ENCODE data around the gene GNA12. TPM values are rescaled to one million over a fixed set of nuclear protein-coding genes. Genes with fewer than 3 reads are reported as not detected.

GNA12 gene
- total and polyA plus RNA-seq, 8 donors: 2.0 to 54.6 (median 22.0) TPM

- no peak for TF ChIP-seq POLR2AphosphoS5 (IDR thresholded peaks at IDR 0.05)
- TF ChIP-seq EP300 (IDR thresholded peaks at IDR 0.05): no peak
- TF ChIP-seq CTCF (IDR thresholded peaks at IDR 0.05): no peak
- no peak for TF ChIP-seq POLR2A (IDR thresholded peaks at IDR 0.05)
- no peak overlapping the region for H3K27ac ChIP-seq
- H3K4me1 ChIP-seq: peaks cover 15 to 48% (median 34%) of the 10 kb centered on the region in 4 donors
- no peak for DNase-seq
- no peaks in the 10 kb centered on the region for H3K9me3 ChIP-seq
- H3K36me3 ChIP-seq: peaks cover 0 to 3% (median 0%) of the 10 kb centered on the region in 4 donors
- no peak overlapping the region for H3K4me3 ChIP-seq
- no peaks in the 10 kb centered on the region for H3K27me3 ChIP-seq
- intact Hi-C loops (cut with DNase I; ENCODE audit: low total_unique reads): no loop called here
- 95 to 99% (median 97%) methylated on average over 10 of the region's 10 CpGs for WGBS, 5 donors
Observed at GRCh38 chr7:2754912-2755311, 89.2 kb downstream of the GNA12 start.

DNA sequence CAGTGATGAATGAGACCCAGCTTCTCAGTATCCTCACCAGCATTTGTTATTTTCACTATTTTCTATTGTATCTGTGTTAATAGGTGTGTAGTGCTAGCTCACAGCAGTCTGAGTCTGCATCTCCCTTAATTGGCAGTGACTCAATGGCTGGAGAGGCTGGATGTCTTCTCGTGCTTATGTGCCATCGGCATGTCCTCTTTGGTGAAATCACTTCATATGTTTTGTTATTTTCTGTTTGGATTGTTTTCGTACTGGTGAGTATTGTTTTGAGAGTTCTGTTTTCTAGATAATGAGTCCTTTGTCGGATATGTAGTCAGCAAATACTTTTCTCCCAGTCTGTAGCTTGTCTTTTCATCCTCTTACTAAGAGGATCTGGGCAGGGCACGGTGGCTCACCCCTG, 90.0 kb downstream of the GNA12 start:
- intact Hi-C loops (cut with DNase I; ENCODE audit: low total_unique reads): no loop called here
- no peak for TF ChIP-seq POLR2A (IDR thresholded peaks at IDR 0.05)
- no peak for TF ChIP-seq EP300 (IDR thresholded peaks at IDR 0.05)
- TF ChIP-seq POLR2AphosphoS5 (IDR thresholded peaks at IDR 0.05): no peak
- TF ChIP-seq CTCF (IDR thresholded peaks at IDR 0.05): no peak
- no peak for DNase-seq
- H3K27me3 ChIP-seq: no peaks in the 10 kb centered on the region
- no peak overlapping the region for H3K27ac ChIP-seq
- H3K9me3 ChIP-seq: no peaks in the 10 kb centered on the region
- peaks cover 7 to 40% (median 26%) of the 10 kb centered on the region in 4 donors for H3K4me1 ChIP-seq
- no peak overlapping the region for H3K4me3 ChIP-seq
- H3K36me3 ChIP-seq: peaks cover 0 to 3% (median 0%) of the 10 kb centered on the region in 4 donors
- 85 to 92% (median 89%) methylated on average over 5 of the region's 5 CpGs for WGBS, 5 donors

GRCh38 chr7:2753148-2753547, 91.0 kb downstream of the GNA12 start:
- H3K36me3 ChIP-seq: peaks cover 0 to 3% (median 0%) of the 10 kb centered on the region in 4 donors
- no peaks in the 10 kb centered on the region for H3K9me3 ChIP-seq
- intact Hi-C loops (cut with DNase I; ENCODE audit: low total_unique reads): no loop called here
- peaks cover 7 to 30% (median 18%) of the 10 kb centered on the region in 4 donors for H3K4me1 ChIP-seq
- TF ChIP-seq EP300 (IDR thresholded peaks at IDR 0.05) (no peak), POLR2AphosphoS5 (IDR thresholded peaks at IDR 0.05) (no peak), POLR2A (IDR thresholded peaks at IDR 0.05) (no peak), CTCF (IDR thresholded peaks at IDR 0.05) (no peak)
- WGBS, 5 donors: 83 to 96% (median 95%) methylated on average over 3 of the region's 3 CpGs
- no peak for DNase-seq
- H3K27ac ChIP-seq: no peak overlapping the region
- H3K4me3 ChIP-seq: no peak overlapping the region
- H3K27me3 ChIP-seq: no peaks in the 10 kb centered on the region

GRCh38 chr7:2751086-2751485, 93.0 kb downstream of the GNA12 start:
- intact Hi-C loops (cut with DNase I; ENCODE audit: low total_unique reads): no loop called here
- no peak for TF ChIP-seq POLR2A (IDR thresholded peaks at IDR 0.05)
- no peak for TF ChIP-seq CTCF (IDR thresholded peaks at IDR 0.05)
- TF ChIP-seq EP300 (IDR thresholded peaks at IDR 0.05): no peak
- no peak for TF ChIP-seq POLR2AphosphoS5 (IDR thresholded peaks at IDR 0.05)
- Histone ChIP-seq H3K36me3 (no peaks in the 10 kb centered on the region), H3K27ac (peak overlapping the region in 1 of 5 donors; percentile 18), H3K9me3 (no peaks in the 10 kb centered on the region), H3K4me1 (peaks cover 7 to 20% (median 12%) of the 10 kb centered on the region in 4 donors), H3K27me3 (no peaks in the 10 kb centered on the region), H3K4me3 (no peak overlapping the region)
- 49 to 78% (median 59%) methylated on average over 5 of the region's 5 CpGs for WGBS, 5 donors
- DNase-seq: no peak

All from stomach (tissue), 9 donors.